ENCODE measurements around the gene MICAL3. TPM values are rescaled to one million over a fixed set of nuclear protein-coding genes. Genes with fewer than 3 reads are reported as not detected.
A peak's percentile ranks its signal among the peaks of the same experiment; 100 is the strongest.

Gene MICAL3
- total RNA-seq, 1 donor from 2014 or later = 43.4 TPM

DNA sequence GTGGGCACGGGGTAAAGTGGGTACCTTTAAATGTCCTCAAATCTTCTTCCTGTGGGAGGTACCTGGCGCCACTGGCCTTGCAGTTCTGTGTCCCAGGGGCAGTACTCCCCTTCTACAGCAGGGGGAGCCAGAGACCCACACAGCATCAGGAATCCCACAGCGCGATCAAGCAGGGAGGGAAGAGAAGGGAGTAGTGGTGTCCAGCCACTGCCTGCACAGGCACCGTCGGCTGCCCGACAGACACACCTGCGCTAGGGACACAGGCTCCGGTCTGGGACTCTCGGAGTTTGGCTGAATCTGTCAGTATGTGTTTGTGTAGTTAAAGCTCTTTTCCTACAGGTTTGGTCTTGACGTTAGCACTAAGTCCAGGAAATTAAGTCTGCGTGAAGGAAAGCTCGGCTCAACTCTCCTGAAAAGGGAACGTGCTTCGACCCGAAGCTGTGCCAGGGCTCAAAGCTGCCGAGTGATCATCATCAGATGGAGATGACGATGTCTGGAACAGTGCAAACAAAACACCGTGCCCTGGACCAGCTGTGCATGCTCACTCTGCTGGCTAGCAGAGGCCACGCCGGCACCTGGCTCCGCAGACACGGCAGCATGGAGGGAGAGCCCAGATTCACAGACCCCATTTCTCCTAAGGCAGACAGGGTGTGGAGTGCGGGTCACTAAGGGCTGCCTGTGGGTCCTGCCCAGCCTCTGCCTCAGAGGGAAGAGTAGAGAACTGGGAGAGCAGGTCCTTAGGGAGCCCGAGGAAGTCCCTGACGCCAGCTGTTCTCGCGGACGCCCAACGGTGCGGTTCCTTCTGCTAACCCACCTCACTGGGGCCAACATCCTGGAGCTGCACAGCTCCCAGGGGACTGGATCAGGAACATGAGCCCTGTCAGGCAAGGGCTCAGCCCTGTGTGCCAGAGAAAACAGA lies 194.1 kb downstream of the MICAL3 start:
- DNase-seq = peak; percentile 89

DNA sequence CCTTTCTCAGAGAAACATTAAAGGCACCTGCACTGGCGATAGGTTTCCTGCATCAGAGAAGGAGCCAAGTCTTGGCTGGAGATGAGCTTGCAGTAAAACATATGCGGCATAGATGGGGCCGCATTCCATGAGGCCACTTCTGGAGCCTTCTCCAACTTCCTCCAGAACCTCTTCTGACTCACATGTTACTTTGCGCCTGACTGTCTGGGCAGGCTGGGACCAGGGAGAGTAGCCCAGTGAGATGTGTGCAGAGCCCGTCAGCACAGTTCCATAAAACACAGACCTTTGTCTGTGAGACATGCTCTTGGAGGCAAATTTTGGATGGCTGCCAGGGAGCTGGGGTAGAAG lies 194.7 kb downstream of the MICAL3 start:
- DNase-seq = no peak

DNA sequence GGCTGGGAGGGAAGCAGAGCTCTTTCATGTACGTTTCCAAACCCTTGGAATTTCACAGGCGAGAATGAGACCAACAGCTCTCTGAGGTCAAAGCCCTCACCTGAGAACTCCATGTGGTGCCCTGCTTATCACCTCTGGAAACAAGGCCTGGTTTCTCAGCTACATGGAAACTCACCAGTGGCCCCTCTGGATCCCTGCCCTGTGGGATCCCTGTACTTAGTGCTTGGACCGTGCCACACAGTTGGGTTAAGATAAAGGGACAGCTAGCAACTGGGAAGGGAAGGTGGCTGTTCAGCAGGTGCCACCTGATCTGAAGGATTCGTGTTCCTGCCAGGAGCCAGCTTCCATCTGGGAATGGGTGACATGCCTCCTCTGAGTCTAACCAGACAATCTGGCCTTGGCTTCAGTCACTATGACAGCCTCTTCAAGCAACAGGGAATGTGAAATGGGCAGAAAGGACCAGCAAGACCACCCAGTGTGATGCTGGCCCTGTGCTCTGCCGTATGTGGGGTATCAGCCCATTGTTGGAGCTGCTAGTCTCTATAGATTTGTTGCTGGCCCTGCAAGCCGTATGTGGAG lies 195.8 kb downstream of the MICAL3 start:
- no peak for DNase-seq

DNA sequence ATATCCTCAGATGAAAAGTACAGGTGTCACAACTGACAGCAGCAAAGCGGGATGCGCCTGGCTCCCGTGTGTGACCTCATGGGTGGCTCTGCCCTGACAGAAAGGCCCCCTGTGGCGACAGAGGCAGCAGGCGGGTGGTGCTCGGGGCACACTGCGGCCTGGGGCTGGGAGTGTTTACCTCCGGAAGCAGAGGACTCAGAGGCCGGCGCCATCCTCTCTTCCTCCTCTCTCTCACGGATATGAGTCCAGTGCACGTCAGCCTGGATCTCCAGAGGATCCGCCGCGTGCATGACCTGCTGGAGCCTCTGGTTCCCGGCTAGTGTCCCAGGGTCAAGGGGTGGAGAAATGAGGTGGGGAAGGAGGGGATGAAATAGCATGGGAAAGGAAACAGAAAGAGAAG lies 196.9 kb downstream of the MICAL3 start:
- DNase-seq = peak; percentile 54

DNA sequence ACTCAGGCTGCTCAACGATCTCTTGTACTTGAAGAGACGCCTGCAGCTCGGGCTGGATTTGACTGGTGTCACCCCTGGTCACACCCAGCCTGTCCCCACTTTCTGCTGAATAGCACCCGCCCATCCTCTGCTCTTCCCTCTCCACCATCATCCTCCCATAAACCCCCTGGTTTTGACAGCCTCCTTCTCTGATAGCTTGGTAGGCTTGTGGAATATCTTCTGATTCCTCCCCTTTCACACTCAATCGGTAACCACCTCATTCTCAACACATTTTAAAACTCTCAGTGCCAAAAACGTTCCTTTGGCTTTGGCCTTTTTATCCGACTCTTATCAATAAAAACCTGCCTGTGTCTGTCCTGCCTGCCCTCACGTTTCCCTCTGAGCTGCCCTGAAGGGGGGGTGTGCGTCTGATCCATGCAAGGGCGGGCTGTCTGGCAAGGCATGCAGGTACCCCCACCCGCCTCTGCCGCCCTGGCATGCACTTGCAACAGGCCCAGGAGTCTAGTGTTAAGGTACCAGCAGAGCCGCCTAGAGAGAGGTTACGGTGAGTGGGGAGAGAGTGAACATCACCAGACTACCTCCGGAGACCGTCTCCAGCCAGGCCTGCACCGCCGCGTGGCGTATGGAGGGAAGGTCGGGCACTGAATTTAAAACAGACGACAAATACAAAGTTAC lies 198.3 kb downstream of the MICAL3 start:
- no peak for DNase-seq

DNA sequence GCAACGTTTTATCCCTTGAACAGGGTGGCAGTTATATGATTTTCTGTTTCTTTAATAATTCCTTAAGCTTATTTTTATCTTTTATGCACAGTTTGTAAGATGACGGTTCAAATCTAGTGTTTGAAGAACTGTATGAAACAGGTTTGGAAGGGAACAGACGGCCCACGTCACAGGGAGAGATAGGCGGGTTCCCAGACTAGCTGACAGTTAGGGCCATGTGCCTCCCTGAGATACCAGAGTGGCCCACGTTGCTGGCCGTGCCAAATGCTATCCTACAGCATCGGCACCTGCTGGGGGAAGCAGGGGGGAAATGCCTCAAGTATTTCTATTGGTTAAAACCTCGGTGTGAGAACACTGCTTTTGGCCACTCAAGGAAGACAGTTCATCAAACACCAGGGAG lies 199.9 kb downstream of the MICAL3 start:
- DNase-seq = no peak

DNA sequence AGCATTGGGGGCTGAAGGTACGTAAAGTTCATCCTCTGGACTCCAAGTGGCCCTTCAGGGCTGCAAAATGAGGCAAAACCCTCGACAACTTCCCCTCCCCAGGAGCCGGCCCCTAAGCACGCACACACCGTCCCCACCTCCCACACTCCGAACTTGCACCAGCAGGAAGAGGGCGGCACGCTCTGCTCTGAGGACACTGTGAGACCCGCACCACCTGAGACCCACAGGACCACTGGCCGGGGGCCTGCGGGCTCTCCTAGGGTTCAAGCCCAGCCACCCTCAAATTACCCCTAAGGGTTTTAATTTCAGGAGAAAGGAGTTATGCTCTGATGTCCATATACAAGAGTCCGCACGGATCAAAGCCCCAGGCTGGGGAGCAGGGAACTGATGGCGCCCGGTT lies 200.4 kb downstream of the MICAL3 start:
- DNase-seq = no peak

DNA sequence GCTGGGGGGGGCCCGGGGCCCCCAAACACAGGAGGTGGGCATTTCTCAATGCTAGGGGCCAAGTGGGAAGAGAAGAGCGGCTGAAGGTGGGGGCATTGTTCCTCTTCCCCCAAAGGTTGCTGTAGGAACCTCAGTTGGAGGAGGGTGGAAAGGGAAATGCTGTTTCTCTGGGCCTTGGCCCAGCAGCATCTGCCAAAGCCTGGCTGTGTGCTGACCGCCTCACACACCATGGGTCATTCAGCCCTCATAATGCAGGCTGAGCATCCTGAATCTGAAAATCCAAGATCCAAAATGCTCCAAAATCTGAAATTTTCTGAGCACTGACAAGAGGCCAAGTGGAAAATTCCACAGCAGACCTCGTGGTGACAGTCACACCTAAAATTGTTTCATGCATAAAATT lies 201.1 kb downstream of the MICAL3 start:
- DNase-seq = no peak

DNA sequence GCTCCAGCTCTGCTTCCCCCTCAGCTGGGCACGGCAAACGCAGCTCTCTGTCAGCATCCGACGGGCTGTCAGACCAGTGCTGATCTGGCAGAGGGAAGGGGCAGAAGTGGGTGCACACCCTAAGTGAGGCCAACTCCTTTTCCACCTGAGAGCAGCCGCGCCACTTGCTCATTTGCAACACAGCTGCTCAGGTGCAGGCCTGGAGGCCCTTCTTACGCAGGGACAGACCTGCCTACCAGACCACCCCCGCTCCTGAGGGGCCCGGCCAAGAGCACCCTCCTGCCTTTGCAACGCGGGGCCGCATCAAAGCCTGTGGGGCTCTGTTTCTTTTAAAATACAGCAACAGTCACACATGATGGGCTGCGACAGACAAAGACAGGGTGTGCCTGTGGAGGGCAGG lies 202.3 kb downstream of the MICAL3 start:
- no peak for DNase-seq

DNA sequence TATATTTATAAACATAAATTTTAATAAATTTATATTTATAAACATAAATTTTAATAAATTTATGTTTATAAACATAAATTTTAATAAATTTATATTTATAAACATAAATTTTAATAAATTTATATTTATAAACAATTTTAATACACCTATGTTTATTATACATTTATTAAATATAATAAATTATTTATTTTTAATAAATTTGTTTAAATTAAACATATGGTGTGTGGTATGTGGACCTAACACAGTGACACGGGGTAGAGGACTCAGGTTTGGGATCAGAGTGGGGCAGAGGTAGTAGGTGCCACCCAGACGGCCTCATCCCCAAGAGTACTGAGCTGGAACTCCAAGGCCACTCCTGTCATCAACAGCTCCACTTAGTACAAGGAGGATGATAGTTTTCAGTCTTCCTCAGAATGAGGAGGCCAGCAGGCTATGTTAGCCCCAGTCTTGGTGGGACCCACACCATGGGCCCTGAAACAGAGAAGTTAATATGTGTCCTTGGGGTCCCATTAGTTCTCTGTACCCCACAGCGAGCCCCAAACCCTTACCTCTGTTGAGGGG lies 203.4 kb downstream of the MICAL3 start:
- no peak for DNase-seq

DNA sequence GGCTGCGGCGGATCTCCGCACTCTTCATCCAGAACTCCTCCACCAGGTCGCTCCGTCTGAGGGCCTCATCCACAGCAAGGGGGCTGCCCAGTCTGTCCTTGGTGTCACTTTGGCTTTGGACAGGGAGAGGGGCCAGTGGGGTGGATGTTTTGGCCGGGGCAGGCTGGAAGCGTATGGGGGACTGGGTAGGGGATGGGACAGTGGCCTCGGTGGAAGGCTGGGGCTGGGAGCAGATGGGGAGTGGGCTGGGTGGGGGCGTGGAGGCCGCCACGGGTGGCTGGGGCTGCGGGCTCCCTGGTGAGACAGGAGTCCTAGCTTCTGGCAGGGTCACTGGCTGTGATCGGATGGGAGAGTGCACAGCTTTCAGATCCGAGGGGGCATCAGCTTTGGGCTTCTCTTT lies 205.7 kb downstream of the MICAL3 start:
- no peak for DNase-seq

DNA sequence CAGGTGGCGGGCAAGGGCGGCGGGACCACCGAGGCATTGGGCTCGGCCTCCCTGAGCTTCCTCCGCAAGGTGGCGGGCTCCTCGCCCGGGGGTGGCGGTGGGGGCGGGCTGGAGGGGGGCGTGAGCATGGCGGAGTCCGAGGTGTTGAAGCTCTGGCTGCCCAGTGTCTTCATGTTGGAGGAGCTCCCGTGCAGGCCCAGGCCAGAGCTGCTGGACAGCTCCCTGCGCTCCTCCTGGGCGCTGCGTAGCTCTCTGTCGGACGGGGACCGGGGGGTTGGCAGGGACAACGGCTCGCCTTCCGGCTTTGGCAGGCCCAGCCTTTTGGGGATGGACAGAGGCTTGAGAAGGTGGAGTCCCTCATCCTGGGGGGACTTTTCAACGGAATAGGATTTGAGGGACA lies 206.2 kb downstream of the MICAL3 start:
- no peak for DNase-seq

DNA sequence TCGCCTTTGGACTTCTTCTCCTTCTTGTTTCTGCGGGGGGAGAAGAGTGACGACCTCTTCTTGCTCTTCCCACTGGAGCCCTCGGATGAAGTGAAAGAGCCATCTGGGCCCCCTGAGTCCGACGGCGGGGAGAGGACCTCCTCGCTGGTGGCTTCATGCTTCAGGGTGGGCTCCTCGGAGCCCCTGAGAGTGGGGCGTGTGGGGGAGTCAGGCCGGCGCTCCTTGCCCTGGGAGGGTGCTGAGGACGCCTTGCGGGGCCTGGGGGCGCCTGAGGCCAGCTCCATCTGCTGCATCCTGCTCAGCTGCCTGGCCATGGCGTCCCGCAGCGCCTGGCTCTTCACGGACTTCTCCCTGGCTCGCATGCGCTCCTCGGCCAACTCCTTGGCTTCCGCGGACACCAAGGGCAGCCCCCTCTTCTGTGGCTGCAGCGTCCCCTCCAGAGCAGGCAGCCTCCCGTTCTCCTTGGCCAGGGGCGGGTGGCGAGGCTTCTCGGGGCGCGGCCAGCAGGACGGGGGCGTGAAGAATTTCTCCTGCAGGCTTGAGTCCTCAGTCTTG lies 206.8 kb downstream of the MICAL3 start:
- DNase-seq = no peak

DNA sequence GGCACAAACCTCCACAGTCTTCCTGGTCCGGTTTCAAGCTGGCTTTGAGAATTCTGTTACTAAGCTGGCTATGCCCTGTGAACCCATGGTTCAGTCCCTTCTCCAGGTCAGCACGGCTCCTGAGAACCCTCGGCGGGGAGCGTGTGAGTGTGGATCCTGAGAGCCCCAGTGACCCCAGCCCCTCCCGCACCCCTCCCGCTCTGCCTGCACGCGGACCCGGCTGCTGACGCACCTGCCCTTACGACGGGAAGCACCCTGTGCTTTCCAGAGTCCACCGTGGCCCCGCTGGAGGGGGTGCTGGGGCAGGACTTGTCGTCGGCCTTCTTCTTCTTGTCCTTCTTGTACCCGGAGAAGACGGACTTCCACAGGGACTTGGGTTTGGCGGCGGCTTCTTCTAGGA lies 207.3 kb downstream of the MICAL3 start:
- no peak for DNase-seq

DNA sequence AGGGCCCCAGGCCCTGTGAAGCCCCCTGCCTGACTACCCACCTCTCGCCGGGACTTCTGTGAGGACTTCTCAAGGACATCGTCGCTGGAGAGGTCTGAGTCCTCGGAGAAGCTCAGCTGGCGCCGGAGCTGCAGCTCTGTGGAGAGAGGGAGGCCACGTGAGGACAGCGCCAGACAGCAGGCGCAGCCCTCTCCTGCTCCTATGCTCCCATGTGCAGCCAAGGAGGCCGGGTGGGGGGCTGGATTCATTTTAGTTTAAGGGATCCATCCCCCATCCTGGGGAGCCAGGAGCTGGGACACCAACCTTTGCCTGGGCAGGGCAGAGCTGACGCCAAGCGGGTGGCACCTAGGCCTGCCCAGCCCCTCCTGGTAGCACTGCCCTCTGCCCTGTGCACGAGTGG lies 207.7 kb downstream of the MICAL3 start:
- DNase-seq = no peak

DNA sequence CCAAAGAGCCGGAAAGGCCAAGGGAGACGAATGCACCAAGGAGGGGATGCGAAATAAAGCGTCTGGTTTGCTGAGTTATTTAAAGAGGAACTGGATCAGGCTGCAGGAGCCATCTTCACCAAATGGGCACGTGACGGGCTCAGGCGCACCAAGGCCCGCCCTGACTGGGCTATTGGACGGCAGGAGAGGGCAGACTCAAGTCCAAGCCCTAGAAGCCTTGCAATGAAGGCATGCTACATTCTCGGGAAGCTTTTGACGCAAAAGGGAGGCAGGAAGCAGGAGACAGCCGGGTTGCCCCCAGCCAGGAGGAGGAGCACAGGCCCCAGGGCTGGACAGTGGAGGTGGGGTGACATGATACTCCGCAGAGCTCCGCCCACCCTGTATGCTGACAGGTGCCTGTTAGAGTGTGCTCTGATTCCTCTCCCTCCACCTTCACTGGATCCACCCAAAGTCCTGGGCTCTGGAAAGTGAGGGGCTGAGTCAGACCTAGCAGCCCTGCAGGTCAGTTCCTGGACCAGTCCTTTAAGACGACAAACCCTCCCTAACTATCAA lies 208.6 kb downstream of the MICAL3 start:
- DNase-seq = no peak

DNA sequence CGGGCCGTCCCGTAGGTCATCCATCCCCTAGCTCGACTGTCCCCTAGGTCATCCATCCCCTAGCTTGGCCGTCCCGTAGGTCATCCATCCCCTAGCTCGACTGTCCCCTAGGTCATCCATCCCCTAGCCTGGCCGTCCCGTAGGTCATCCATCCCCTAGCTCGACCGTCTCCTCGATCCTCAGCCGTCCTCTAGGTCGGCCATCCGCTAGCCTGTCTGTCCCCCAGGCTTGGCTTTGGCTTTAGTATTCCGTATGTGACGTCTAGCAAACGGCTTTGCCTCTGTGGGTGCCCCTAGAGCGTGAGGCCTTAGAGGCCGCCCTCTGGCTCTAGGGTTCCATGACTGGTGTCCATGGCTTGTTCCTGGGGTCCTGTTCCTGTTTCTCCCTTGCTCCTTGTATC lies 209.5 kb downstream of the MICAL3 start:
- DNase-seq = no peak

DNA sequence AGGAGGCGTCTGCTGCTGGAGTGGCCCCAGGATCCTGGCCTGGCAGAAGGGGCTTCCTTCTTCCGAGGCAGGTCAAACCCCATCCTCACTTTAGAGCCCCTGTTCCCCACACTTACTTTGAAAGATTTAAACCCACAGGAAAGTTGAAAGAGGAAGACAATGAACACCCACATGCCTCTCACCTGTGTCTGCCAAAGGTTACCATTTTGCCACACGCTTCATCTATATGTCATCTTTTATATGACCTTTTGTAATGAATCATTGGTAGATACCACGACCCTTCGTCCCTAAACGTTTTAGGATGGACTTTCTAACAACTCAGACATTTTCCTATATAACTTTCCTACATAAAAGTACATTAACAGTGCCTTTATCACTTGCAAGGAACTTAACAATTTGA lies 210.3 kb downstream of the MICAL3 start:
- no peak for DNase-seq

DNA sequence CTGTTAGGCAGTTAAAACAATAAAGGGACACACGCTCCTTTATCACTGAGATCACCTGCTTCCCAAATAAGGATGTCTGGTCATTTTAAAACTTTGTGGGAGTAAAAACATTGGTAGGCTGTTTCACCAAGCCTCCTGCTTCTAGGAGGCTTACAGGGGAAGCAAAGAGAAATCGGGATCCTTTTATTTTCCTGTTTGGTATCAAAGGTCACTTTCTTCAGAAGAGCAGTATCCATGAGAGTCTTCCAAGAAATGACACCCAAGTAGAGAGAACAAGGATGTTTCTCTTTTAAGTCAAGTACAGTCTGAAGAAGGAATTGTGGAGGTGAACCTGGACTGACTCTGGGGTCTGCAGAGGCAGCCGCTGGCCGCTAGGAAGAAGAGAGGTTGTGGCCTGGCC lies 213.2 kb downstream of the MICAL3 start:
- no peak for DNase-seq

DNA sequence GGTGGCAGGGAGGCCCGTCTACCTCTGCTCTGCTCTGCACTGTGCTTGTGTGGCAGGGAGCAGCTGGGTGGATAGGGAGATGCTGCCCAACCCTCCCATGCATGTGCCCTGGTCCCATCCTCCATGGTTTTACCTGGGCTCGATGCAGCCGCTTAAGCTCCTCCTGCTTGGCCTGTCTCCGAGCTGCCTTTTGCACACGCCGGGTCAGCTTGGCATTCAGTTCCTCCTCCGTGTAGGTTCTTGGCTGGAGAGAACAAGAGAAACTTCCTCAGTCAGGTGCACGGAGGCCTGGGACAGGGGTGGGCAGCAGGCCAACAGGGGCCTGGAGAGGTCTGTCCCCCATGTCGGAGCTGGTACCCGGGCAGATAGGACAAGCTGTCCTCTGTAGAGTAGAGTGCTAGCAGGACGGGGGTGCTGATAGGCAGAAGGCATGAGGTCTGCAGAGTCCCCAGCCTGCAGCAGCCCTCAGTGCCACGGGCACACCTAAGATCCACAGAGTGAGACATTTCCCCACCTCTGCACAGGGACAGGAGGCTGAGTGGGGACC lies 213.7 kb downstream of the MICAL3 start:
- DNase-seq = no peak

DNA sequence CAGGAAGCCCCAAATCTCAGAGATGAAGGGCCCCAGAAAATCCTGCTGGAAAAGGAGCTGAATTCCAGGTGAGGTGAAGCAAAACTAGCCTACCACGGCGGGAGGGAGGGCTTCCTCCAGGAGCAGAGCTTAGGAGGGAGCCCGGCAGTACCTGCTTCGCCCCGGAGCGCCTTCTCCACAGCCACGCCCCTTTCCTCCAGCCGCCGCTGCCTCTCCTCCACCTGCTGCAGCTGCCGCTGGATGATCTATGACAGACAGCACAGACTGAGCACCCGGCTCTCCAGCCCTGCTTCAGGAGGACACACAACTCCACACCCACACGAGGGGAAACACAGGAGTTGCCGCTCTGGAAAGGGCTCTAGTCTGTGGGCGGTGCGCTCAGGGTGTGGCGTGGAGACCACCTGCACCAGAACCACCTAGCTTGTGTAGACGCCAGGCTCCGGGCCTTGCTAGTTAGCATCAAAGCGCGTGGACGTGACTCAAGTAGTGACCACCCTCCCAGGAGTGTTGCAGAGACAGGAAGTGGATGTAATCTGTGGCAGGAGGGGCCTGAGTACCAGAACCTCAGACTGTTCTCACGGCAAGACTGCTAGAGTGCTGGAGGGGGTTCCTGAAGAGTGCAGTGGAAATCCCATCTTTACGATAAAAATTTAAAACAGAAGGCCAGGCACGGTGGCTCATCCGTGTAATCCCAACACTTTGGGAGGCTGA lies 215.5 kb downstream of the MICAL3 start:
- DNase-seq = no peak

Data from dermis blood vessel endothelial cell (primary cell).